ENCODE data around the gene NIN. TPM values are rescaled to one million over a fixed set of nuclear protein-coding genes. Genes with fewer than 3 reads are reported as not detected.

The NIN gene
- total RNA-seq, 1 donor from 2014 or later, result 5.5 TPM

DNA sequence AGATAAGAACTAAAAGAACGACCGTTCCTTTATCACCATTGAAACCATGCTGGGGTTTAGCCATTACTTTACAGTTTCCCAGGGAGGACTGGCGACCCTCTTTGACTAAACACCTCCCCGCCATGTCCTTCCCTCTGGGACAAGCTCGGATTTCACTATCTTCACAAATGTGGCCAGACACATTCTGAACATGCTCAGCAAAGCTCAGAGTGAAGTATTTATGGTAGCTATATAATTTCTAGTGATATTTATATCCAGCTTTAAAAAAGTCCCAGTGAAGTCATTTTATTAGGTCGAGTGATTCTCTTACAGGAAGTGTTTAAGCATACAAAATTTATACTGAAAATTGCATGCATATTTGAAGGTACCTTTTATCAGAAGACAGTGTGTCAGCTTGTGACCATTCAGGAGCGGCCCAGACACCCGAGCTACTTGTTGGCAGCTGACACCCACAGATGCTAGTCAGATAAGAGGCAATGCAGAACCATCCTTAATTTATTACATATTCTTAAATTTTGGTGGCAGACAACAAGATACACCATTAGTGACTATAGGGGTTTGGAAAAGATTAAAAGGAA, 36.8 kb downstream of the NIN start:
- ATAC-seq, result no peak
- no peak for DNase-seq (ENCODE audit: low spot score)

DNA sequence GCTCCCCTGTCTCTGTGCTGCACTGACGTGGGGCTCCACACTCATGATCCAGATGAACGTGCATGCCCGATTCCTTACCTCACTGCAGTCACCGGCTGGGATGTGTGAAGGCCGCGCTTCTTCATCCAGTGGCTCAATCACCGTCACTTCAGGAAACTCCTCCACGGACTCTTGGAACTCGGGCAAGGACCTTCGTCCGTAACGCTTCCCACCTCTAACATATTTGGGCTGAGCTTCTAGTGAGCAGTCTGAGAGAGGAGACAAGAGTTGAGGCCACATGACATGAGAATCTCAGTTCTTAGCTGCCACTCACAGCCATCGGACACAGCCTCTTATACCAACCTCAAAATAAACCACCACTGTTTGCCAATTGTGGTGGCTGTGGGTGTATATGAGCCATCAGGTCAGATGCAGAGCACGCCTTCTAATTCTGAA, 38.3 kb downstream of the NIN start:
- no peak for DNase-seq (ENCODE audit: low spot score)
- ATAC-seq, result no peak

DNA sequence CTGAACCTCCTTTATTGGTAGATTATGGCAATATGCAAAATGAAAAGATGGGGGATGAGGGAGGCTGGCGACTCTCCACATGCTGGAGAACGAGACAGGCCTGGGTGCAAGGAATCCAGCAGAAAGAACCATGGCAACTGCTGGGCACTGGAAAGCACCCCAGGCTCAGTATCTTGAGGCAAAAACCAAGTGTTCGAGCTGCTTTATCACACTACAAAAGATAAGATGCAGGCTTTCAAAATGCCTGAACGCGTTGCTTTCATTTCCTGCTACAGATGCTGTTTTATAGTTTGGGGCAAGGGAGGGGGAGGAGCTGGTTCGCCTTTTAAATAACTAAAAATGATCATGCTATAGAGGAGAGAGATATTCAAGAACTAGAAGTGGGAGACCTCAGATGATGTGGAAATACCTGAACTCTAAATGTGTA, 38.9 kb downstream of the NIN start:
- ATAC-seq, result no peak
- DNase-seq (ENCODE audit: low spot score), result no peak

DNA sequence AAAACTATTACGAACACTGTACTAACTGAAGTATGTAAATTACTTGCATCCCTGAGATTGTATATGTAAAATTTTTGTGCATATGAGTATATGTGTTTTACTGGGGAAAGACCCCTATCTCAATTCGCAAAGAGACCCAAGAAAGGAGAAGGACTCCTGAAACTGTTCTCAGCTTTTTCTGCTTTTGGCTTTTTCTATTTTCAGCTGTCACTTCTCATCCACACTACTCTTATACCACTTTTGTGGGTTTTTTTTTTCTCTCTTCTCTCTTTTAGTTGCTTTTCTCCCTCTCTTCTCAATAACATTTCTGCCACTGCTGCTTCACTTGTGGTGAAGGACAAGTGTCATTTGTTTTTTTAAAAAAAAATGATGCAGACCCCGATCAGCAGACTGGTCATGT, 39.8 kb downstream of the NIN start:
- ATAC-seq (no peak), DNase-seq (ENCODE audit: low spot score) (no peak)

DNA sequence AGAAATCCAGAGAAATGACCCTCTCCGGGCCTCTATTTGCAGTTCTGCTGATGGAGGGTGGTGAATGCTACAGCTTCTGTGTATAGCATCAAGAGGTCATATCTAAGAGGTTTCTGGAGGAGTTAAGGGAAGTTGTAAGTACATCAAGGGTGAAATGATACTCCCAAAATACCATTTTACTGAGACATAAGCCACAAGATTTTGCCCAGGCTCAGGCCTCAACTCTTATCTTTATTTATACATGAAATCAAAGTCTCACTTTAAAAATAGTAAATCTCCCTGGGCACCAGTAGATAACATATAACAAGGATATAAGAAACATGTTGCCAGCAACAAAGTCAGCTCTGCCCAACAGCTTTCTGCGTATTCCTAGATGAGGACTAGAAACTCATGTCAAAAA, 40.4 kb downstream of the NIN start:
- DNase-seq (ENCODE audit: low spot score), result no peak
- no peak for ATAC-seq

DNA sequence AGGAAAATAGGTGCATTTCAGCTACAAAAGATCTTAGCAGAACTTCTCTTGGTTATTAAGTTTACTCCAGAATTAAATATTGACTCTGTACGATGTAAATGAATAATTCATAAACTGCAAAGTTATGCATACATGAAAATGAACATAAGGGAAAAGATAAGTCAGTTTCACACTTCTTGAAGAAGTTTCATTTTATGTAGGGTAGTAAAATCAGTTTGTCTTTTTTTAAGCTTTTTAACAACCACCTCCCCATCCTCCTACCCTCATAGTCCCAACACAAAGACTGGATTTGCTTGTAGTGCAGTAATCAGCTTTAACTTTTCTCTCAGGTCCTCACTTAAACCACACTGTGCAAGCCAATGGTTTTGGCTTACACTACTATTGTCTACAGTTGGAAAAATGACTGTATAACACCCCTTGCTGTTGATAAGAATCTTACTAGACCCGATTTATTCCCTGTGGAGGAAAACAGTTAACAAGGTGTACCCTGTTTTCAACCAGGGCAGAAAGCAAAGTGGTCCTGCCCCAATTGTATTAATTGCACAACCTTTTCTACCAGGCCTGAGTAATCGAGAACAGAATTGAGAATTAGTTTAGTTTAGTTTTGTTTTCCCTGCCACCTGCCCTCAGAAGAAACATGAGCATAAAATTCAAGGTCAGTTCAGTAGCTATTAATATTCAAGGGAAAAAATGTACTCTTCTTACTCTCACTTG, 44.1 kb downstream of the NIN start:
- DNase-seq (ENCODE audit: low spot score) (no peak), ATAC-seq (no peak)

DNA sequence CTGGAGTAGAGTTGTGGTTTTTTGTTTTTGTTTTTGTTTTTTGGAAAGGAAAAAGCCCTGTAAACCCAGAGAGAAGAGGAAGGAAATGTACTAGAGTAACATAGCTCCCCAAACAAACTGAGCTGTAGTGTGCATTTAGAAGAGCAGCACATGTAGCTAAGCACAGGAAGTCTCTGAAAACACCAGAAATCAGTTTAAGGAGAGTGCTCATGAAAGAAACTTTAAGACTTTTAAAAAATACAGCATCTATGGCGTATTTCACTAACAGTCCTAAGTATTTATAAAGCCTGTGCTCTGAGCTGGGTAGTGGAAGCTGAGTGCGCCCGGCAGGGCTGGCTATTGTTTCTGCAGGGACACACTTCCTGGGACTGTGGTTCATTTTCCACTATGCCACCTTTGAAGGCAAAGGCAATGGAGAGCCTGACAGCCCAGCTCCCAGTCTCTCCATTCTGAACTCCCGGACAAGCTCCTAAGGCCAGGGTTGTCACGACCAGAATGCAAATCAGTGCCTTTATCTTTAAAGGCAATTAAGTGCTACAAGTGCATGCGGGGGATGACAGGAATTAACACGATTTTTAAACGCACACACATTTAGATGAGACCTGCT, 45.4 kb downstream of the NIN start:
- ATAC-seq (peak; percentile 23), DNase-seq (ENCODE audit: low spot score) (no peak)

- no peak for ATAC-seq
- DNase-seq (ENCODE audit: low spot score), result no peak
These were observed 46.1 kb downstream of the NIN start for GRCh38 chr14:50784683-50785456.

DNA sequence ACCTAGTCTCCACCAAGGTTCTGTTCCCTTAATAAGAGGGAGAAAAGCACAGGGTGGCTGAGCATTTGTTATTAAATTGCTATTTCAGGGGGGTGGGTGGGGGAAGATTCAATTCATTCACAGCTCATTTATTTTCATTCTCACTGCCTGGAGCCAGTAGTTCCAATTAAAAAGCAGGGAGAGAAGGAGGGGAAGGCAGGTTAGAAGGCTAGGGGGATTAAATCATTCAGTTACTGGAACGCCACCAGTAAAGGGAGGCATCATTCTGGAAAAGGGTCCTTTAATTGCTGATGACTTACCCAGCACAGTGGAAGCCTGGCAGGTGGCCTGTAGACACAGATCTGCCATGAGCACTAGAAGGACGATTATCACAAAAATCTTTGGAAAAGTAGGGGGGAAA, 47.4 kb downstream of the NIN start:
- ATAC-seq (no peak), DNase-seq (ENCODE audit: low spot score) (no peak)

DNA sequence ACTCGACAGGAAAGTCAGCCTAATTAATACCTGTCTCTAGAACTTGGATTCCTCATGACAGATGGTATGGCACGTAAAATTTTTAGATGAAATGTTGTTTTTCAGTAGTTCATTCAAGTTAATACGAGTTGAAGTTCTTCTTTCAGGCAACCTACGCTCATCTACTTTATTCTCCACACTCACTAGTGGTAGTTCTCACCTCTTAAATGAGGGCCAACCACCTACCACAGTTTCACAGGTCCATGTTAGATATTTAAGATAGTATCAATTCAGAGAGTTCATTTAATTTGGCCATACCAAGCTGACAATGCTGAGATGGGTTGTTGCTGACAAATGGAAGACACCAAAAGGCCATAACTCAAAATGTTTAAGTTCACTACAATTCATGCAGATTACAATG, 50.6 kb downstream of the NIN start:
- DNase-seq (ENCODE audit: low spot score) (no peak), ATAC-seq (no peak)

DNA sequence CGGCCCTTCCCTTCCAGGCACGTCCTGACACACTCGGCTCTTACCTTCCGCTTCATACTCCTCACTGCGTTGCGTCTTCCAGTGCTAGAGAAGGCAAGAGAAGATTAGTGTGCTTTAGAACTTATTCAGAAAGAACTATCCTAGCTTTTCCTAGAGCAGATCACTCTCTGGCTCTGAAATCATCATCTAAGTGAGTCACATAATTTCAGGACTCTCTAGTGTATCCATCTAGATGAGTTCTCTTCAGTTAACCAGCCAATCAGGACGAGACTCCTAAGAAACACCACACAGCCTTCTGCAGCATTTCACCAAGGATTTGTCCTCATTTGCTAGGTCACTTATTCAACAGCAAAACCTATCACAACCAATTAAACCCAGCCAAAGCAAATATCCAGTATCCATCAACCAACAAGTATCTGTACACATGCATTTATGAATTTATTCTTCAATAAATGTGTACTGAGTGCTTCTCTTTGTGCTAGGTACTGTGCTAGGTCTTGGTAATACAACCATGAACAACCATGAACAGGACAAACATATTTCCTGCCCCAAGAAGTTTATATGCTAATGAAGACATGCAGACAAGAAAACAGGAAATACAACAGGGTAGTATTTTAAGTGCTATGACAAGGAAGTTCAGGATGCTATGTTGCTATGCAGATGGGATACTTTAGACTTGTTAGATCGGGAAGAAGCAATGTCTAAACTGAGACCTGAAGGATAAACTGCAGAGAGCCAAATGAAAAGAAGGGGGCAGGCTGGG, 52.1 kb downstream of the NIN start:
- no peak for ATAC-seq
- DNase-seq (ENCODE audit: low spot score), result no peak

DNA sequence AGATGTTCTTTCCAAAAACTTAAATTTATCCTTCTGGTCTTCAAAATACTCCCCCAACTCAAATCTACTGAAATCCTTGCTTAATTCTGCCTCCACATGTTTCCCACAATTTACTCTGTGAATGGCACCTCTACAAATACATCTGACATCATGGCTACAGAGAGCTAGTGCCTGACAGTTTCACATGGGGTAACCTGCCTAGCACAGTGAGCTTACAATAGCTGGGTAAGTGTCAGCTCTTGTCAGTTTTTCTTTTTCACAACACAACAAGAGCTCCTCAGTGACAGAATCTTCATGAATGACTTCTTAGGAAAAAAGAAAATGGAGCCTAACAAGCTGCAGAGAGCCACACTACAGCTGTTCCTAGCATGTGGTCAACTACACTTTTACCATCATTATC, 54.4 kb downstream of the NIN start:
- no peak for DNase-seq (ENCODE audit: low spot score)
- no peak for ATAC-seq

- no peak for DNase-seq (ENCODE audit: low spot score)
- ATAC-seq, result no peak
These were observed 55.6 kb downstream of the NIN start for GRCh38 chr14:50775357-50775756.

GRCh38 chr14:50774542-50775267, 56.3 kb downstream of the NIN start:
- DNase-seq (ENCODE audit: low spot score) (no peak), ATAC-seq (peak; percentile 32)

DNA sequence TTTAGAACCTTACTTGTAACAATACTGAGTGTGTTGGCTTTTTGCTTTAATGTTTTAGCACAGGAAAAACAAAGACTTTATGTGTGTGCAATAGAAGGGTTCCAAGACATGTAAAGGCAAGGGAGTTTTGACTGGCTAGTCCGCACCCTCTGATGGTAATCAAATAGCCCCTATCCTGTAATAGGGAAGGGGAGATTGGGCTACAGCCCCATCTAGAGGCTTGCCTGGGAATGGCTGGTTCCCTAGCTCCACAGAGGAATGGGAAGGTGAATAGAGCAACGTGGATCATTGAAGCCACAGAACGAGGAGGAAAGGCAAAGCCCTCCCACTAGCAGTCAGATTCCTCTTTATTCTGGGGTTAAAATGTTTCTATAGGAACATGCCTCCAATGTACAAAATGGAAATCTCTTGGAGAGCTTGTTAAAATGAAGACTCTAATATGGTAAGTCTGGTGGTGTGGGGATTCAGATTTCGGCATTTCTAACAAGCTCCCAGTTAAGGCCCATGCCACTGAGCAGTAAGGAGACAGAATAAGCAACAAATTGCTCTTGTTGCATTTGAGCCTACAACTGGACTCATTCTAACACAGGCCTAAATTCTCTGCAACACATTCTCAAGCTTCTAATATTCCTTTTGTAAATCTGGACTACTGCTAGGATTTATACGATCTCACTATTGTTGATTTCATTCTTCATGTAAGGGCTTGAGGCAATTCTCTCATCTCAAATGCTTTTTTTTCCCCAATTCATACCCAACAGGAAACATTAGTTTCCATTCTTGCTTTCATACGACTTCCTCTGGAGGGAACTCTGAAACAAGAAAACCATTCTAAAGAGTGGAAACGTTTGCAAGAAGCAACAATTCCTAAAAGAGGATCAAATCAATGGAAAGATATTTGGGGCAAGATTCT, 57.1 kb downstream of the NIN start:
- DNase-seq (ENCODE audit: low spot score) (no peak), ATAC-seq (peak; percentile 89)

- no peak for ATAC-seq
- DNase-seq (ENCODE audit: low spot score), result no peak
These were observed 58.5 kb downstream of the NIN start for GRCh38 chr14:50772412-50772811.

- ATAC-seq, result no peak
- no peak for DNase-seq (ENCODE audit: low spot score)
These were observed 60.4 kb downstream of the NIN start for GRCh38 chr14:50770586-50770985.

- no peak for ATAC-seq
- no peak for DNase-seq (ENCODE audit: low spot score)
These were observed 61.0 kb downstream of the NIN start for GRCh38 chr14:50769863-50770500.

DNA sequence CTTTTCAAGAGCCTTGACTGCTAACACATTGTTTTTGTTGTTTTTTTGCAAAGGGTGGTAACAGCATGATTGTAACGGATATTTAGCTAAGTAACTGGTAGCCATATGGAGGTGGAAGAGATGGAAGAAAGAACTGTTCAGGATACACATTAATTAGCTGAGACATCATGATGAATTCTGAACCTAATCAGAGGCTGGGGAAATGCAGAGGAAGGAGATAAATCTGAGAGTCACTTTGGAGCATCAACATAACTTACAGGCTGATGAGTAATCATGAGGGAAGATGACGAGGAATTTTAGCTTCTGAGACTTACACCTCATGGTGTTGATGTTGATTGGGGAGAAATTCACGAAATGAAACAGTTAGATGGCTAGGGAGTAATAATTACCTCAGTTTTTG, 62.3 kb downstream of the NIN start:
- DNase-seq (ENCODE audit: low spot score) (no peak), ATAC-seq (no peak)
